ENCODE measurements around the gene GPC5.

GRCh38 chr13:92297971-92298942 lies 899.8 kb downstream of the GPC5 start:
- TF ChIP-seq EZH2phosphoT487 (IDR thresholded peaks at IDR 0.05; ENCODE audit: insufficient read depth, low read depth) (no peak), EZH2 (IDR thresholded peaks at IDR 0.05; ENCODE audit: insufficient read depth, poor library complexity, severe bottlenecking) (no peak)

All from GM23248 (cell line).